HEK293 (cell line): ENCODE results near the gene CRB3.

Experiments used
- ZNF174 ChIP-seq: fragments of 450-650 bp; formaldehyde crosslinking; IDR thresholded peaks from 2 replicates; pipeline ENCODE4 v1.5.0; 2017; ENCODE audit warnings: missing biosample characterization, mild to moderate bottlenecking, missing genetic modification characterization
- ZNF221 ChIP-seq: fragments of 450-650 bp; formaldehyde crosslinking; IDR thresholded peaks from 2 replicates; pipeline ENCODE4 v1.5.1; 2017; ENCODE audit warnings: missing biosample characterization, missing genetic modification characterization, borderline replicate concordance
- ZNF223 ChIP-seq: fragments of 450-650 bp; formaldehyde crosslinking; IDR thresholded peaks from 2 replicates; pipeline ENCODE4 v1.5.1; 2016; ENCODE audit warnings: missing biosample characterization, missing genetic modification characterization
- ZNF529 ChIP-seq: fragments of 450-650 bp; formaldehyde crosslinking; IDR thresholded peaks from 2 replicates; pipeline ENCODE4 v1.5.1; 2017; ENCODE audit warnings: missing genetic modification characterization, missing biosample characterization; ENCODE audit not compliant: insufficient replicate concordance
- ZNF555 ChIP-seq: fragments of 450-650 bp; formaldehyde crosslinking; conservative IDR thresholded peaks from 2 replicates; pipeline ENCODE4 v1.5.1; 2017; ENCODE audit warnings: missing biosample characterization, mild to moderate bottlenecking, missing genetic modification characterization, inconsistent platforms
- ZNF623 ChIP-seq: fragments of 450-650 bp; formaldehyde crosslinking; IDR thresholded peaks from 2 replicates; pipeline ENCODE4 v1.5.1; 2016; ENCODE audit warnings: missing biosample characterization, missing genetic modification characterization
- TF ChIP-seq, protein P1 (sequence below): fragments of 450-650 bp; formaldehyde crosslinking; IDR thresholded peaks from 2 replicates; pipeline ENCODE4 v1.5.1; 2016; ENCODE audit warnings: missing biosample characterization, missing genetic modification characterization
- TF ChIP-seq, protein P2 (sequence below): fragments of 450-650 bp; formaldehyde crosslinking; IDR thresholded peaks from 2 replicates; pipeline ENCODE4 v1.5.1; 2016; ENCODE audit warnings: missing biosample characterization, missing genetic modification characterization

- TF ChIP-seq ZNF529 (tag by site-specific recombination) (no peak), ZNF623 (no peak), ZNF174 (no peak), ZNF555 (tag by site-specific recombination) (no peak), ZNF221 (no peak), ZNF223 (tag by site-specific recombination) (no peak)
- TF ChIP-seq, protein P1, sequence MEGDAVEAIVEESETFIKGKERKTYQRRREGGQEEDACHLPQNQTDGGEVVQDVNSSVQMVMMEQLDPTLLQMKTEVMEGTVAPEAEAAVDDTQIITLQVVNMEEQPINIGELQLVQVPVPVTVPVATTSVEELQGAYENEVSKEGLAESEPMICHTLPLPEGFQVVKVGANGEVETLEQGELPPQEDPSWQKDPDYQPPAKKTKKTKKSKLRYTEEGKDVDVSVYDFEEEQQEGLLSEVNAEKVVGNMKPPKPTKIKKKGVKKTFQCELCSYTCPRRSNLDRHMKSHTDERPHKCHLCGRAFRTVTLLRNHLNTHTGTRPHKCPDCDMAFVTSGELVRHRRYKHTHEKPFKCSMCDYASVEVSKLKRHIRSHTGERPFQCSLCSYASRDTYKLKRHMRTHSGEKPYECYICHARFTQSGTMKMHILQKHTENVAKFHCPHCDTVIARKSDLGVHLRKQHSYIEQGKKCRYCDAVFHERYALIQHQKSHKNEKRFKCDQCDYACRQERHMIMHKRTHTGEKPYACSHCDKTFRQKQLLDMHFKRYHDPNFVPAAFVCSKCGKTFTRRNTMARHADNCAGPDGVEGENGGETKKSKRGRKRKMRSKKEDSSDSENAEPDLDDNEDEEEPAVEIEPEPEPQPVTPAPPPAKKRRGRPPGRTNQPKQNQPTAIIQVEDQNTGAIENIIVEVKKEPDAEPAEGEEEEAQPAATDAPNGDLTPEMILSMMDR (tag by site-specific recombination), result no peak
- TF ChIP-seq, protein P2, sequence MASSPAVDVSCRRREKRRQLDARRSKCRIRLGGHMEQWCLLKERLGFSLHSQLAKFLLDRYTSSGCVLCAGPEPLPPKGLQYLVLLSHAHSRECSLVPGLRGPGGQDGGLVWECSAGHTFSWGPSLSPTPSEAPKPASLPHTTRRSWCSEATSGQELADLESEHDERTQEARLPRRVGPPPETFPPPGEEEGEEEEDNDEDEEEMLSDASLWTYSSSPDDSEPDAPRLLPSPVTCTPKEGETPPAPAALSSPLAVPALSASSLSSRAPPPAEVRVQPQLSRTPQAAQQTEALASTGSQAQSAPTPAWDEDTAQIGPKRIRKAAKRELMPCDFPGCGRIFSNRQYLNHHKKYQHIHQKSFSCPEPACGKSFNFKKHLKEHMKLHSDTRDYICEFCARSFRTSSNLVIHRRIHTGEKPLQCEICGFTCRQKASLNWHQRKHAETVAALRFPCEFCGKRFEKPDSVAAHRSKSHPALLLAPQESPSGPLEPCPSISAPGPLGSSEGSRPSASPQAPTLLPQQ (tag by site-specific recombination), result no peak
Observed at GRCh38 chr19:6457958-6458694, 5.9 kb upstream of the CRB3 start.
